ENCODE measurements around the gene PLCD1.
A peak's percentile ranks its signal among the peaks of the same experiment; 100 is the strongest.

DNA sequence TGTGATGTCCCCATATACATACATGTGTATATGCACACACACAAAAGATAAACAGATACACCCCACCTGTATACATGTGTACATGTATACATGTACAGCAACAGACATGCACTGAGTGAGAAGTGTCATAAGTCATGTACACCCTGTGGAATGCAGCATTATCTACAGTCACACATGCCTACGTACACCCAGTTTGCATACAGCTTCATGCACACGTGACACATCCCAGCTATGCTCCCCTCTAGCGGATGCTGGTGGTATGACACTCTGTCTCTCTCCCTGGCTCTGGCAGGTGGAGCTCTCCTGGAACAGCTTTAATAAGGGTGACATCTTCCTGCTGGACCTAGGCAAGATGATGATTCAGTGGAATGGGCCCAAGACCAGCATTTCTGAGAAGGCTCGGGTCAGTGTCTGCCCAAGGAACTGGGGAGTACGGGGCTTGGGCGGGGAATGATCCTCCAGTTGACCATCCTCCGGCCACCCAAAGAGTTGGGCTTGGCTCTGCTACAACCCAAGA, 32.6 kb downstream of the PLCD1 start:
- TF ChIP-seq CTCF (IDR thresholded peaks at IDR 0.05) = peak in 3 of 4 experiments; percentile 85 to 93 (median 90)
- no peak for TF ChIP-seq EP300 (IDR thresholded peaks at IDR 0.05)
- TF ChIP-seq POLR2A (IDR thresholded peaks at IDR 0.05) = no peak
- TF ChIP-seq POLR2AphosphoS5 (IDR thresholded peaks at IDR 0.05) = no peak

Data from gastroesophageal sphincter (tissue), 3 donors.